Sigmoid colon (tissue), 7 donors: Measurements from ENCODE around the gene DSE. TPM values are rescaled to one million over a fixed set of nuclear protein-coding genes. Genes with fewer than 3 reads are reported as not detected.
A peak's percentile ranks its signal among the peaks of the same experiment; 100 is the strongest.

Experiments used
- DNase-seq: peaks from one replicate; pipeline ENCODE4 v3.0.0-alpha.2; 2019
- H3K27ac ChIP-seq, 4 donors: fragments of 200-600 bp; sonication (generic); one replicate each; pipeline ENCODE4 v1.5.1; 2016 to 2019; ENCODE audit warnings: mild to moderate bottlenecking in 1 of 4
- H3K27me3 ChIP-seq, 3 donors: fragments of 200-600 bp; sonication (generic); one replicate each; pipeline ENCODE4 v1.5.1; 2019; ENCODE audit warnings: mild to moderate bottlenecking in 1 of 3
- H3K36me3 ChIP-seq, 4 donors: fragments of 200-600 bp; sonication (generic); one replicate each; pipeline ENCODE4 v1.5.1; 2016 to 2019
- H3K4me1 ChIP-seq, 4 donors: fragments of 200-600 bp; sonication (generic); one replicate each; pipeline ENCODE4 v1.5.1; 2017 to 2019
- H3K4me3 ChIP-seq, 4 donors: fragments of 200-600 bp; sonication (generic); one replicate each; pipeline ENCODE4 v1.5.1; 2017 to 2019; ENCODE audit warnings: mild to moderate bottlenecking in 2 of 4, moderate library complexity in 1 of 4
- H3K9me3 ChIP-seq, 4 donors: fragments of 200-600 bp in 3 of 4; sonication (generic) in 3 of 4; one replicate each; pipeline versions ENCODE4 v1.5.1 to v1.6.1; 2013 to 2019
- EP300 ChIP-seq, 4 donors: sonication (generic); formaldehyde crosslinking; IDR thresholded peaks; one replicate each; pipeline ENCODE4 v1.6.1; 2017; ENCODE audit warnings: antibody characterized with exemption in 4 of 4
- POLR2A ChIP-seq, 2 donors: fragments of 450-650 bp; IDR thresholded peaks; one replicate each; pipeline ENCODE4 v1.6.1; 2016; ENCODE audit warnings: antibody characterized with exemption in 2 of 2, mild to moderate bottlenecking in 2 of 2, moderate library complexity in 2 of 2
- POLR2AphosphoS5 ChIP-seq, 4 donors: sonication (generic); formaldehyde crosslinking; IDR thresholded peaks; one replicate each; pipeline ENCODE4 v1.6.1; 2017; ENCODE audit warnings: antibody characterized with exemption in 4 of 4
- WGBS, 2 donors: extraction: QIAGEN DNeasy Blood & Tissue Kit; methylation state at CpG; one replicate each; pipeline ENCODE4 v1.1.7; 2013; 5-methylcytosine and 5-hydroxymethylcytosine counted together
- intact Hi-C: fragments of 100-400 bp; cut with DNase I; formaldehyde crosslinking; loops from one replicate; pipeline ENCODE4 v1.15.1; 2023
- polyA plus RNA-seq, 3 donors: library from polyadenylated mRNA; stranded (reverse); fragments of 200-250 nt; gene quantifications; one replicate each; pipeline ENCODE4 v1.2.3, GENCODE V29; 2013
- total RNA-seq, 4 donors: library from RNA; depleted of rRNA; stranded (reverse); fragments of >200 nt; gene quantifications; one replicate each; pipeline ENCODE4 v1.1.0, GENCODE V29; 2016
- TF ChIP-seq, protein P1 (sequence below), 4 experiments: fragments of 450-650 bp in 3 of 4; fragments of 200-600 bp in 1 of 4; IDR thresholded peaks; one replicate each; pipeline ENCODE4 v1.5.1; 2016 to 2019; ENCODE audit warnings: antibody characterized with exemption in 4 of 4, mild to moderate bottlenecking in 3 of 4, moderate library complexity in 2 of 4
- donor health status: healthy with polysubstance abuse.
- donor health status: Bipolar disorder and iron deficiency.
- donor health status: healthy.

Gene DSE
- total and polyA plus RNA-seq, 7 donors = 2.5 to 29.5 (median 17.9) TPM

GRCh38 chr6:116459927-116460326, 89.2 kb downstream of the DSE start:
- Histone ChIP-seq H3K36me3 (no peaks in the 10 kb centered on the region), H3K4me3 (no peak overlapping the region), H3K27ac (no peak overlapping the region), H3K4me1 (peaks cover 0 to 11% (median 3%) of the 10 kb centered on the region in 4 donors), H3K9me3 (no peaks in the 10 kb centered on the region), H3K27me3 (peaks cover 0 to 19% (median 0%) of the 10 kb centered on the region in 3 donors)
- intact Hi-C loops = no loop called here
- TF ChIP-seq EP300 (IDR thresholded peaks at IDR 0.05) = no peak
- no peak for TF ChIP-seq POLR2A (IDR thresholded peaks at IDR 0.05)
- no peak for TF ChIP-seq POLR2AphosphoS5 (IDR thresholded peaks at IDR 0.05)
- TF ChIP-seq, protein P1, sequence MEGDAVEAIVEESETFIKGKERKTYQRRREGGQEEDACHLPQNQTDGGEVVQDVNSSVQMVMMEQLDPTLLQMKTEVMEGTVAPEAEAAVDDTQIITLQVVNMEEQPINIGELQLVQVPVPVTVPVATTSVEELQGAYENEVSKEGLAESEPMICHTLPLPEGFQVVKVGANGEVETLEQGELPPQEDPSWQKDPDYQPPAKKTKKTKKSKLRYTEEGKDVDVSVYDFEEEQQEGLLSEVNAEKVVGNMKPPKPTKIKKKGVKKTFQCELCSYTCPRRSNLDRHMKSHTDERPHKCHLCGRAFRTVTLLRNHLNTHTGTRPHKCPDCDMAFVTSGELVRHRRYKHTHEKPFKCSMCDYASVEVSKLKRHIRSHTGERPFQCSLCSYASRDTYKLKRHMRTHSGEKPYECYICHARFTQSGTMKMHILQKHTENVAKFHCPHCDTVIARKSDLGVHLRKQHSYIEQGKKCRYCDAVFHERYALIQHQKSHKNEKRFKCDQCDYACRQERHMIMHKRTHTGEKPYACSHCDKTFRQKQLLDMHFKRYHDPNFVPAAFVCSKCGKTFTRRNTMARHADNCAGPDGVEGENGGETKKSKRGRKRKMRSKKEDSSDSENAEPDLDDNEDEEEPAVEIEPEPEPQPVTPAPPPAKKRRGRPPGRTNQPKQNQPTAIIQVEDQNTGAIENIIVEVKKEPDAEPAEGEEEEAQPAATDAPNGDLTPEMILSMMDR (IDR thresholded peaks at IDR 0.05) = no peak
- 92 to 94% methylated on average over 4 of the region's 4 CpGs for WGBS, 2 donors
- DNase-seq = no peak

GRCh38 chr6:116461331-116461931, 90.7 kb downstream of the DSE start, which contains the start of gene CALHM6:
TSS of gene CALHM6 (plus strand) at chr6:116461375. CDS start at chr6:116461930, 555 bp downstream.
- DNase-seq = no peak

DNA sequence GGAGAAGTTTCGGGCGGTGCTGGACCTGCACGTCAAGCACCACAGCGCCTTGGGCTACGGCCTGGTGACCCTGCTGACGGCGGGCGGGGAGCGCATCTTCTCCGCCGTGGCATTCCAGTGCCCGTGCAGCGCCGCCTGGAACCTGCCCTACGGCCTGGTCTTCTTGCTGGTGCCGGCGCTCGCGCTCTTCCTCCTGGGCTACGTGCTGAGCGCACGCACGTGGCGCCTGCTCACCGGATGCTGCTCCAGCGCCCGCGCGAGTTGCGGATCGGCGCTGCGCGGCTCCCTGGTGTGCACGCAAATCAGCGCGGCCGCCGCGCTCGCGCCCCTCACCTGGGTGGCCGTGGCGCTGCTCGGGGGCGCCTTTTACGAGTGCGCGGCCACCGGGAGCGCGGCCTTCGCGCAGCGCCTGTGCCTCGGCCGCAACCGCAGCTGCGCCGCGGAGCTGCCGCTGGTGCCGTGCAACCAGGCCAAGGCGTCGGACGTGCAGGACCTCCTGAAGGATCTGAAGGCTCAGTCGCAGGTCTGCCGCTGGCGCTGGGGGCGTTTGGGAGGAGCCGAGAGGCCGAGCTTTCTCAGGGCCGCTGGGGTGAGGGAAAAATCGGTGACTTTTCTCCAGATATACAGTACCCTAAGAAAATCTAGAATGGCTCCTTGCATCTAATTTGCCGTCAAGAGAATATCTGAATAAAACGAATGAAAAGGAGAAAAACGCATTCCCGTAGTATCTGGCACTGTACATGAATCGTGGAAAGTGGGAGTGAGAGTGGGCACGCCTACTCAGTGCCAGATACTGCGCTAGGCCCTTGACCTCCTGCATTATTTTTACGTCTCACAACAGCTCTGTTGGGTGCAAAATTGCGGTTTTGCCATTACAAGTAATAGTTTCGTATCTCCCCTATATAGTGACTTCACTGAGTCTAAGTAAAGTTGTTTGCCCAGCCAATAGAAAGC, 91.5 kb downstream of the DSE start:
- 8 to 13% methylated on average over 84 of the region's 84 CpGs for WGBS, 2 donors
- H3K27me3 ChIP-seq = peaks cover 0 to 19% (median 0%) of the 10 kb centered on the region in 3 donors
- intact Hi-C loops = no loop called here
- H3K36me3 ChIP-seq = no peaks in the 10 kb centered on the region
- H3K27ac ChIP-seq = peak overlapping the region in 3 of 4 donors; percentile 25 to 59 (median 40)
- peak overlapping the region; percentile 7 to 54 (median 43) for H3K4me3 ChIP-seq
- H3K4me1 ChIP-seq = peaks cover 0 to 11% (median 3%) of the 10 kb centered on the region in 4 donors
- TF ChIP-seq POLR2AphosphoS5 (IDR thresholded peaks at IDR 0.05) = no peak
- TF ChIP-seq, protein P1 (IDR thresholded peaks at IDR 0.05) = no peak
- no peak for TF ChIP-seq EP300 (IDR thresholded peaks at IDR 0.05)
- TF ChIP-seq POLR2A (IDR thresholded peaks at IDR 0.05) = no peak
- peak; percentile 65 for DNase-seq
- no peaks in the 10 kb centered on the region for H3K9me3 ChIP-seq

More at GRCh38 chr6:116461331-116461931, 90.7 kb downstream of the DSE start, which contains the start of gene CALHM6:
- peak within 1 kb of the TSS; percentile 7 to 54 (median 43) for H3K4me3 ChIP-seq
- peaks cover 0 to 19% (median 0%) of the 10 kb centered on the region in 3 donors for H3K27me3 ChIP-seq
- TF ChIP-seq, protein P1 (IDR thresholded peaks at IDR 0.05) = no peak
- H3K27ac ChIP-seq = peak within 1 kb of the TSS in 3 of 4 donors; percentile 25 to 59 (median 40)
- no peaks in the 10 kb centered on the region for H3K9me3 ChIP-seq
- WGBS, 2 donors = 36 to 39% methylated on average over 13 of the region's 13 CpGs
- H3K4me1 ChIP-seq = peaks cover 0 to 11% (median 3%) of the 10 kb centered on the region in 4 donors
- no peaks in the 10 kb centered on the region for H3K36me3 ChIP-seq
- intact Hi-C loops = no loop called here

DNA sequence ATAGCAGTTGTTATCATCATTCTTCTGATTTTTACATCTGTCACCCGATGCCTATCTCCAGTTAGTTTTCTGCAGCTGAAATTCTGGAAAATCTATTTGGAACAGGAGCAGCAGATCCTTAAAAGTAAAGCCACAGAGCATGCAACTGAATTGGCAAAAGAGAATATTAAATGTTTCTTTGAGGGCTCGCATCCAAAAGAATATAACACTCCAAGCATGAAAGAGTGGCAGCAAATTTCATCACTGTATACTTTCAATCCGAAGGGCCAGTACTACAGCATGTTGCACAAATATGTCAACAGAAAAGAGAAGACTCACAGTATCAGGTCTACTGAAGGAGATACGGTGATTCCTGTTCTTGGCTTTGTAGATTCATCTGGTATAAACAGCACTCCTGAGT, 92.6 kb downstream of the DSE start:
- TF ChIP-seq, protein P1 (IDR thresholded peaks at IDR 0.05) = no peak
- TF ChIP-seq POLR2A (IDR thresholded peaks at IDR 0.05) (no peak), EP300 (IDR thresholded peaks at IDR 0.05) (no peak), POLR2AphosphoS5 (IDR thresholded peaks at IDR 0.05) (no peak)
- intact Hi-C loops = no loop called here
- Histone ChIP-seq H3K27me3 (peaks cover 0 to 19% (median 0%) of the 10 kb centered on the region in 3 donors), H3K4me1 (peaks cover 0 to 11% (median 3%) of the 10 kb centered on the region in 4 donors), H3K9me3 (no peaks in the 10 kb centered on the region), H3K4me3 (no peak overlapping the region), H3K36me3 (no peaks in the 10 kb centered on the region), H3K27ac (no peak overlapping the region)
- no peak for DNase-seq
- 85 to 94% methylated on average over 4 of the region's 4 CpGs for WGBS, 2 donors
